ENCODE measurements around the gene AANAT.

DNA sequence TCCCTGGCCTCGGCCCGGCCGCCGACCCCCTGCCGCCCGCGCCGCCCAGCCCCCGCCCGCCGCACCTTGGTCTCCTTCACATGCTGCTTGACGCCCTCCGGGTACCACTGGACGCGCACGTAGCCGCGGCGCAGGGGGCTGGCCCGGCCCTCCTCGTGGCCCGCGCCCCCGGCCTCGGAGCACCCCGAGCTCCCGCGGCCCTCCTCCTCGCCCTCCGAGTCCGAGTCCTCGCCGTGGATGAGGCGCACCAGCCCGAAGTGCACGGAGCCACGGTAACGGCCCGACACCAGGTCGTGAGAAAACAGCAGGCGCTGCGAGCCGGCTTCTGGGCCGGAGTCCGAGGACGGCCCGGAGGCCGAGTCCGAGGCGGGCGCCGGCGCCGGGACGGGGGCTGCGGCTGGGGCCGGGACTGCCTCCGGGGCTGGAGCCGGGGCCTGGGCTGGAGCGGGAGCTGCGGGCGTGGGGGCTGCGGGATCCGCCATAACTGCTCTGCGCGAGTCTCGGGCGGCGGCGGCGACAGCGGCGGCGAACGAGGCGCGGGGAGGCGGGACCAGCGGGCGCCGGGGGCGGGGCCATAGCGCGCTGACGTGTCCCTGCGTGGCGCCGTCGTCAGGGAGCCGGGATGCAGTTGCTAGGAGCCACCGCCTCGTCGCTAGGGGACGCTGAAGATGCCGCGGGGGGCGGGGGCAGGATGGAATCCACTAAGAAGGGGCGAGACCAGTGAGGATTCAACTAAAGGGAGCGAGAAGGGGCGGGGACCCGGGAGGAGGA is 14.6 kb upstream of the AANAT start, which contains the start of gene UBE2O:
- TF ChIP-seq CSDC2 (CRISPR knock-in tag; IDR thresholded peaks at IDR 0.05) (no peak), PPARA (CRISPR knock-in tag; IDR thresholded peaks at IDR 0.05; ENCODE audit: borderline replicate concordance) (no peak), RARB (CRISPR knock-in tag; IDR thresholded peaks at IDR 0.05) (no peak), ZFP30 (CRISPR knock-in tag; IDR thresholded peaks at IDR 0.05) (no peak), BACH2 (CRISPR knock-in tag; IDR thresholded peaks at IDR 0.05; ENCODE audit: borderline replicate concordance) (no peak), SNAI2 (CRISPR knock-in tag; IDR thresholded peaks at IDR 0.05) (no peak), OSR1 (CRISPR knock-in tag; IDR thresholded peaks at IDR 0.05) (no peak), ESRRG (CRISPR knock-in tag; IDR thresholded peaks at IDR 0.05) (no peak)
- TF ChIP-seq, protein P1, sequence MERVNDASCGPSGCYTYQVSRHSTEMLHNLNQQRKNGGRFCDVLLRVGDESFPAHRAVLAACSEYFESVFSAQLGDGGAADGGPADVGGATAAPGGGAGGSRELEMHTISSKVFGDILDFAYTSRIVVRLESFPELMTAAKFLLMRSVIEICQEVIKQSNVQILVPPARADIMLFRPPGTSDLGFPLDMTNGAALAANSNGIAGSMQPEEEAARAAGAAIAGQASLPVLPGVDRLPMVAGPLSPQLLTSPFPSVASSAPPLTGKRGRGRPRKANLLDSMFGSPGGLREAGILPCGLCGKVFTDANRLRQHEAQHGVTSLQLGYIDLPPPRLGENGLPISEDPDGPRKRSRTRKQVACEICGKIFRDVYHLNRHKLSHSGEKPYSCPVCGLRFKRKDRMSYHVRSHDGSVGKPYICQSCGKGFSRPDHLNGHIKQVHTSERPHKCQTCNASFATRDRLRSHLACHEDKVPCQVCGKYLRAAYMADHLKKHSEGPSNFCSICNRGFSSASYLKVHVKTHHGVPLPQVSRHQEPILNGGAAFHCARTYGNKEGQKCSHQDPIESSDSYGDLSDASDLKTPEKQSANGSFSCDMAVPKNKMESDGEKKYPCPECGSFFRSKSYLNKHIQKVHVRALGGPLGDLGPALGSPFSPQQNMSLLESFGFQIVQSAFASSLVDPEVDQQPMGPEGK (CRISPR knock-in tag; IDR thresholded peaks at IDR 0.05; ENCODE audit: borderline replicate concordance): no peak
- TF ChIP-seq, protein P2, sequence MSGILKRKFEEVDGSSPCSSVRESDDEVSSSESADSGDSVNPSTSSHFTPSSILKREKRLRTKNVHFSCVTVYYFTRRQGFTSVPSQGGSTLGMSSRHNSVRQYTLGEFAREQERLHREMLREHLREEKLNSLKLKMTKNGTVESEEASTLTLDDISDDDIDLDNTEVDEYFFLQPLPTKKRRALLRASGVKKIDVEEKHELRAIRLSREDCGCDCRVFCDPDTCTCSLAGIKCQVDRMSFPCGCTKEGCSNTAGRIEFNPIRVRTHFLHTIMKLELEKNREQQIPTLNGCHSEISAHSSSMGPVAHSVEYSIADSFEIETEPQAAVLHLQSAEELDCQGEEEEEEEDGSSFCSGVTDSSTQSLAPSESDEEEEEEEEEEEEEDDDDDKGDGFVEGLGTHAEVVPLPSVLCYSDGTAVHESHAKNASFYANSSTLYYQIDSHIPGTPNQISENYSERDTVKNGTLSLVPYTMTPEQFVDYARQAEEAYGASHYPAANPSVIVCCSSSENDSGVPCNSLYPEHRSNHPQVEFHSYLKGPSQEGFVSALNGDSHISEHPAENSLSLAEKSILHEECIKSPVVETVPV (CRISPR knock-in tag; IDR thresholded peaks at IDR 0.05): no peak
- TF ChIP-seq, protein P3, sequence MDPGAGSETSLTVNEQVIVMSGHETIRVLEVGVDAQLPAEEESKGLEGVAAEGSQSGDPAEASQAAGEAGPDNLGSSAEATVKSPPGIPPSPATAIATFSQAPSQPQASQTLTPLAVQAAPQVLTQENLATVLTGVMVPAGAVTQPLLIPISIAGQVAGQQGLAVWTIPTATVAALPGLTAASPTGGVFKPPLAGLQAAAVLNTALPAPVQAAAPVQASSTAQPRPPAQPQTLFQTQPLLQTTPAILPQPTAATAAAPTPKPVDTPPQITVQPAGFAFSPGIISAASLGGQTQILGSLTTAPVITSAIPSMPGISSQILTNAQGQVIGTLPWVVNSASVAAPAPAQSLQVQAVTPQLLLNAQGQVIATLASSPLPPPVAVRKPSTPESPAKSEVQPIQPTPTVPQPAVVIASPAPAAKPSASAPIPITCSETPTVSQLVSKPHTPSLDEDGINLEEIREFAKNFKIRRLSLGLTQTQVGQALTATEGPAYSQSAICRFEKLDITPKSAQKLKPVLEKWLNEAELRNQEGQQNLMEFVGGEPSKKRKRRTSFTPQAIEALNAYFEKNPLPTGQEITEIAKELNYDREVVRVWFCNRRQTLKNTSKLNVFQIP (CRISPR knock-in tag; IDR thresholded peaks at IDR 0.05; ENCODE audit: borderline replicate concordance, low read depth): no peak
- TF ChIP-seq, protein P4, sequence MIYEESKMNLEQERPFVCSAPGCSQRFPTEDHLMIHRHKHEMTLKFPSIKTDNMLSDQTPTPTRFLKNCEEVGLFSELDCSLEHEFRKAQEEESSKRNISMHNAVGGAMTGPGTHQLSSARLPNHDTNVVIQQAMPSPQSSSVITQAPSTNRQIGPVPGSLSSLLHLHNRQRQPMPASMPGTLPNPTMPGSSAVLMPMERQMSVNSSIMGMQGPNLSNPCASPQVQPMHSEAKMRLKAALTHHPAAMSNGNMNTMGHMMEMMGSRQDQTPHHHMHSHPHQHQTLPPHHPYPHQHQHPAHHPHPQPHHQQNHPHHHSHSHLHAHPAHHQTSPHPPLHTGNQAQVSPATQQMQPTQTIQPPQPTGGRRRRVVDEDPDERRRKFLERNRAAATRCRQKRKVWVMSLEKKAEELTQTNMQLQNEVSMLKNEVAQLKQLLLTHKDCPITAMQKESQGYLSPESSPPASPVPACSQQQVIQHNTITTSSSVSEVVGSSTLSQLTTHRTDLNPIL (CRISPR knock-in tag; IDR thresholded peaks at IDR 0.05; ENCODE audit: low read depth): no peak

All from SK-N-SH treated with all-trans-retinoic acid at 6 μM for 48 hours (cell line).